Gastrocnemius medialis (tissue), 4 donors: ENCODE data around the gene FEN1. TPM values are rescaled to one million over a fixed set of nuclear protein-coding genes. Genes with fewer than 3 reads are reported as not detected.

Source experiments
- ATAC-seq, 2 donors: fragments of 150-250 bp; one replicate each; pipeline ENCODE4 v1.9.1; 2016
- DNase-seq, 2 donors: peaks; one replicate each; pipeline ENCODE4 v3.0.0-alpha.2; 2019
- H3K27ac ChIP-seq, 4 donors: fragments of 200-600 bp; sonication (generic); 1 replicate in 1 of 4; 2 replicates in 3 of 4; pipeline ENCODE4 v1.5.1; 2016 to 2018; ENCODE audit warnings: mild to moderate bottlenecking in 2 of 4, moderate library complexity in 1 of 4
- H3K27me3 ChIP-seq, 3 donors: fragments of 200-600 bp; sonication (generic) in 2 of 3; 1 replicate in 1 of 3; 2 replicates in 2 of 3; pipeline versions ENCODE4 v1.5.1 to v1.6.0; 2016 to 2019; ENCODE audit warnings: mild to moderate bottlenecking in 1 of 3, moderate library complexity in 1 of 3
- H3K36me3 ChIP-seq, 2 donors: fragments of 200-600 bp; sonication (generic) in 1 of 2; one replicate each; pipeline ENCODE4 v1.5.1; 2017 to 2018
- H3K4me1 ChIP-seq, 2 donors: fragments of 200-600 bp; sonication (generic) in 1 of 2; one replicate each; pipeline ENCODE4 v1.5.1; 2016 to 2017; ENCODE audit warnings: mild to moderate bottlenecking in 2 of 2
- H3K4me3 ChIP-seq, 4 donors: fragments of 200-600 bp; sonication (generic) in 3 of 4; 1 replicate in 1 of 4; 2 replicates in 3 of 4; pipeline ENCODE4 v1.5.1; 2016 to 2019; ENCODE audit warnings: mild to moderate bottlenecking in 2 of 4
- H3K9me3 ChIP-seq, 3 donors: fragments of 200-600 bp; sonication (generic) in 2 of 3; 1 replicate in 1 of 3; 2 replicates in 2 of 3; pipeline ENCODE4 v1.5.1; 2016 to 2019
- CTCF ChIP-seq, 5 experiments: fragments of 450-650 bp in 3 of 5; fragments of 200-600 bp in 2 of 5; sonication (generic) in 2 of 5; IDR thresholded peaks in 4 of 5; conservative IDR thresholded peaks in 1 of 5; 1 replicate in 4 of 5; 2 replicates in 1 of 5; pipeline ENCODE4 v1.5.1; 2016 to 2019; ENCODE audit warnings: antibody characterized with exemption in 5 of 5, mild to moderate bottlenecking in 3 of 5, moderate library complexity in 3 of 5
- POLR2A ChIP-seq, 2 donors: fragments of 450-650 bp; IDR thresholded peaks; one replicate each; pipeline ENCODE4 v1.6.1; 2017; ENCODE audit warnings: antibody characterized with exemption in 2 of 2, mild to moderate bottlenecking in 2 of 2, moderate library complexity in 2 of 2
- in situ Hi-C, 4 donors: fragments of 200-750 bp; cut with MboI; loops; one replicate each; pipeline versions ENCODE4 v1.15.0 to v1.8.0; 2017; ENCODE audit warnings: low sequenced_read_pairs in 4 of 4
- intact Hi-C: fragments of 100-400 bp; cut with DNase I; formaldehyde crosslinking; loops from one replicate; pipeline ENCODE4 v1.15.1; 2023; ENCODE audit warnings: low total_unique reads
- total RNA-seq, 4 donors: library from RNA; depleted of rRNA; stranded (reverse); fragments of >200 nt; gene quantifications; one replicate each; pipeline versions ENCODE4 v1.1.0 to v1.2.3, GENCODE V29; 2016

Gene FEN1
- total RNA-seq: 10 to 100 TPM in 2 of 4 donors, 1 to 10 TPM in 2; 7.4 to 15.7 (median 9.5) TPM

DNA sequence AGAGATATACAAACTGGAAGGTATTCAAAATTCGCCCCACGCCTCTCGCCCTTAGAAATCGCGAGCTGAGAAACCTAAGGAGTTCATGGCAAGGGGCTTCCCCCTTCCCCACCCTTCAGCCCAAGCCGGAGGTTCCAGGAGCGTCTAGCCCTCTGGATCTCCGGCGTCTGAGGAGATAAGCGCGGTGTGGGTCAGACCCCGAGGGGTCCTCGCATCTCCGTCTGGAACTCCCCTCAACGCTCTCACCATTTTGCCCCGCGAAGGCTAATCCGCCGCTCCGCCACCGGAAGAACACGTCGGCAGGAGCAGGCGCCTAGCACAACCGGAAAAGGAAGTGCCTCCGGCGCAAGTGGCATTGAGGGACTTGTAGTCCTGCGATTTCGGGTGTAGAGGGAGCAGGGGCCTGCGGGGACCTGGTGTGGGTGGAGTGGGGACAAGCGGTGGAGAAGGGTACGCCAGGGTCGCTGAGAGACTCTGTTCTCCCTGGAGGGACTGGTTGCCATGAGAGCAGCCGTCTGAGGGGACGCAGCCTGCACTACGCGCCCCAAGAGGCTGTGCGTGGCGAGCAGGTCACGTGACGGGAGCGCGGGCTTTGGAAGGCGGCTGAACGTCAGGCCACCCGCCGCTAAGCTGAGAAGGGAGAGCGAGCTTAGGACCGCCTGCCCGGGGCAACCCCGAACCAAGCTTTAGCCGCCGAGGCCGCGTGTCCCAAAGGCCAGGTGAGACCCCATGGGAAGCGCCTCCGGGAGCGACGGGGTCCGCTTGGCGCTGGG, at the start of gene FEN1, which contains the start of gene TMEM258:
TSS of gene FEN1 (plus strand) at position 602 of the 773 bp plus-strand sequence. CDS start 2,451 bp downstream, outside the sequence.
TSS of gene TMEM258 (minus strand) at position 290 of the 773 bp plus-strand sequence. CDS start at position 249, 41 bp downstream.
- H3K4me3 ChIP-seq: peak within 1 kb of the TSS; percentile 73 to 97 (median 88)

GRCh38 chr11:61743486-61744095, 49.1 kb upstream of the FEN1 start:
- intact Hi-C loops (no loop called here), in situ Hi-C loops (no loop called here)
- no peak for ATAC-seq
- no peak overlapping the region for H3K27ac ChIP-seq
- no peaks in the 10 kb centered on the region for H3K36me3 ChIP-seq
- no peaks in the 10 kb centered on the region for H3K9me3 ChIP-seq
- H3K27me3 ChIP-seq: no peaks in the 10 kb centered on the region
- no peaks in the 10 kb centered on the region for H3K4me1 ChIP-seq
- no peak for DNase-seq
- TF ChIP-seq CTCF (IDR thresholded peaks at IDR 0.05 in 4 of 5, conservative IDR thresholded peaks at IDR 0.05 in 1 of 5) (no peak), POLR2A (IDR thresholded peaks at IDR 0.05) (no peak)
- no peak overlapping the region for H3K4me3 ChIP-seq

More for the DNA sequence above, at the start of gene FEN1, which contains the start of gene TMEM258:
- no peaks in the 10 kb centered on the region for H3K9me3 ChIP-seq
- DNase-seq (peak; percentile 81 to 83), ATAC-seq (peak; percentile 95 to 98)
- H3K27ac ChIP-seq: peak within 1 kb of the TSS; percentile 90 to 98 (median 96)
- H3K4me1 ChIP-seq: peaks cover 20 to 22% of the 10 kb centered on the region in 2 donors
- in situ Hi-C loops: loop anchor here in 3 of 4 donors (10.0 to 25.0 kb wide), 4 partner anchors 102 to 520 kb away; partner anchors contain the start of gene FADS3 (in 1 of the 3)
- H3K36me3 ChIP-seq: peaks cover 0 to 38% of the 10 kb centered on the region in 2 donors
- TF ChIP-seq CTCF (IDR thresholded peaks at IDR 0.05 in 4 of 5, conservative IDR thresholded peaks at IDR 0.05 in 1 of 5) (peak in 3 of 5 experiments; percentile 35 to 39 (median 37)), POLR2A (IDR thresholded peaks at IDR 0.05) (peak; percentile 58)
- no peaks in the 10 kb centered on the region for H3K27me3 ChIP-seq
- intact Hi-C loops: loop anchor here (1.0 to 5.0 kb wide), 3 partner anchors 24 to 330 kb away; partner anchors contain the start of gene FTH1

- no peak for ATAC-seq
- intact Hi-C loops: no loop called here
- H3K36me3 ChIP-seq: no peaks in the 10 kb centered on the region
Measured at GRCh38 chr11:61744181-61744580, 48.5 kb upstream of the FEN1 start.

DNA sequence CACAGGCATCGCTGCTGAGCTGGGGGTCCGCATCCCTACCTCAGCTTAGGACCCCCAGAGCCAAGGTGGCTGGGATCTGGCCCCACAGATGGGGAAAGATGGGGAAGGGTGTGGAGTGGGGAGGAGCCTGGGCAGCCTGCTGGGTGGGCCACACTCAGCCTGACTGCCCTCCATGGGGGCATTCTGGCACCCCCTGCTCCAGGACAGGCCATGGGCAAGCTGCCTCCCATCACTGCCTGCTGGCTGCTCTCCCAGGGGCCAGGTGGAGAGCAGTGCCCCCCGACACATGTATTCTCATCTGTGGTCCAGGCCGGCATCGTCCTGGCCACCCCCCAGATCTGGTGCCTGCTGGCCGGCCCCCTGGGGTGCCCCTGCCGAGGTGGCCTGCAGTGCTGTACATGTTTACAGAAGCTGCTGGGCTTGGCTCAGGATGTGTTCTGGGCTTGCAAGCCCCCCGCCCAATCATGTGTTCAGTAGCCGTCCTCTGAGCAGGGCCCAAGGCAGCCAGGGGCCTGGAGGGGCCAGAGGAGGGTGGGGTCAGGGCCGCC, 48.0 kb upstream of the FEN1 start:
- ATAC-seq (no peak), DNase-seq (no peak)
- intact Hi-C loops (no loop called here), in situ Hi-C loops (no loop called here)
- Histone ChIP-seq H3K4me1 (no peaks in the 10 kb centered on the region), H3K27me3 (no peaks in the 10 kb centered on the region), H3K27ac (no peak overlapping the region), H3K36me3 (no peaks in the 10 kb centered on the region), H3K9me3 (no peaks in the 10 kb centered on the region), H3K4me3 (no peak overlapping the region)
- TF ChIP-seq CTCF (IDR thresholded peaks at IDR 0.05 in 4 of 5, conservative IDR thresholded peaks at IDR 0.05 in 1 of 5) (no peak), POLR2A (IDR thresholded peaks at IDR 0.05) (no peak)

More at GRCh38 chr11:61744181-61744580, 48.5 kb upstream of the FEN1 start:
- Histone ChIP-seq H3K4me3 (no peak overlapping the region), H3K4me1 (no peaks in the 10 kb centered on the region), H3K27me3 (no peaks in the 10 kb centered on the region), H3K27ac (no peak overlapping the region), H3K9me3 (no peaks in the 10 kb centered on the region)
- in situ Hi-C loops: no loop called here
- no peak for TF ChIP-seq CTCF (IDR thresholded peaks at IDR 0.05 in 4 of 5, conservative IDR thresholded peaks at IDR 0.05 in 1 of 5)
- TF ChIP-seq POLR2A (IDR thresholded peaks at IDR 0.05): no peak
- no peak for DNase-seq
